Stimulated activated CD4-positive, alpha-beta T cell treated with anti-CD3 and anti-CD28 coated beads, Interleukin-15, amount 100 ng/mL, for 48 hours (primary cell): ENCODE measurements around the gene CCDC134.
A peak's percentile ranks its signal among the peaks of the same experiment; 100 is the strongest.

Experiments
- DNase-seq, 2 donors: peaks; one replicate each; pipeline ENCODE4 v3.0.0-alpha.2; 2020; ENCODE audit warnings: low read depth in 2 of 2

The CCDC134 gene

DNA sequence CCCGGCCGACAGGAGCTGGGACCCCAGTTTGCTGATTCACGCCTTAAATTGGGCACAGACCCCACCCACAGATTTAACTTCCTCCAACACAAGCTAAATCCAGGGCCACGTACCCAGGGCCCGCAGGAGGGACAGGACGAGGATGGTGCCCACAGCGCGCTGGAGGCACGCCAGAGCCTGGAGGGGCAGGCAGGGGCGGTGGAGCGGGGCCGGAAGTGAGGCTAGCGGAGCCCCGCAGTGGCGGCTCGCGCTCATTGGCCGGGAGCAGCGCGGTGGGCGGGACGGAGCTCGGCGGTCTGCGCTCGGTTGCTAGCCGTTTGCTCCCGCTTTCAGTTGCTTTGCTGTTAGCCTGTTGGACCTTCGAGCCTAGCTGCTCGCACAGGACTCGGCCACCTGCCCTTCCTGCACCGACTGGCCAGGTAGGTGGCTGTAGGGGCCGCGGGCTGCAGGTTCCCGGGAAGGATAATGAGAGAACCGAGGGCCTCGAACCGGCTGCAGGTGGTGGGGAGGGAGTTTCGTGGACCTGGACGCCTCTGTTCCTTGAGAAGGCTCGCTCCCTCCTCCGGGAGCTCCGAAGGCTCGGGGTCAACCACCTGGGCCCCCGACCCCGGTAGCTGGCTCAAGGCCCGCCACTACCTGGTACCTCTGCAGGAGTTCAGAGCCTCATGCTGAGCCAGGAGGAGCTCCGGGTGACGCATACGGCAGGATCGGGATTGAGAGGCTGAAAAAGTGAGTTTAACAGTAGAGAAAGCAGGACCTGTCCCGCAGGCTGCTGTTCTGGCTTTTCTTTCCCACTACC is at the start of gene CCDC134:
TSS of gene CCDC134 (plus strand) at position 332 of the 799 bp plus-strand sequence. CDS start 8,212 bp downstream, outside the sequence.
- DNase-seq, result peak; percentile 77 to 92

DNA sequence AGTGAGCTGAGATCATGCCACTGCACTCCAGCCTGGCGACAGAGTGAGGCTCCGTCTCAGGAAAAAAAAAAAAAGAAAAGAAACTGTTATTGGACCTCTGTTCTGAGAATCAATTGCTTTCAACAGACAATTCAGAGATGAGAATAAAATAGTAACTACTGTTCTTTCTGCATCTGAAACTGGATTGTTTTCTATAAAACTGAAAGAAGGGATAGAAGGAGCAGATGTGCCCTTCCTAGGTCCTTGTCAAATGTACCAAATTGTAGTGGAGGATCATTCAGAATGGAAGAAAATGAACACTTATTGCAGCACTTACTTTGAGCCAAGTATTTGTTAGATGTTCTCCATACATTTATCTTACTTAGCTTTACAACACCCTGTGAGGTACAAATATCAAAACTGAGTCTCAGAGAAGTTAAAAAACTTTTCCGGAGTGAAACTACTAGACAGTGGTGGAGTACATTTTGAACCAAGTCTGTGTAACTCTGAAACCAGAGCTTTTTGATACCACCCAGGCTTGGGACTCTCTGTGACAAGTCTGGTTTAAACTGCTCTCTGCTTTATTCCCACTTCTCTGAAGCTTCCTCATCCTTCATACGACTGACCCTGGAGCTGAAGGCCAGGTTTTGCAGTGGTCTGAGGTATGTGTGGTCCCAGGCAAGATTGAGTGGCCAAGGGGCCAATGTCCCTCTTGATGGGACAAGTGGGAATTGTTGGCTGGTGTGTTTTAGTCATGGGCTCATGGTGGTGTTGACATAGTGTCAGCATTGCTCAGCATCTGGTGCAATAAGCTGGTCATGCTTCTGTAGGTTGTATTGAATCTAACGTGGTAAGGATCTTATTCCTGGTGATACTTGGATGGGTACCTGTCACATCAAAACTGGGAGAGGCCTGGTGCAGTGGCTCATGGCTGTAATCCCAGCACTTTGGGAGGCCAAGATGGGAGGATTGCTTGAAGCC is 48.2 kb upstream of the CCDC134 start:
- DNase-seq, result no peak

DNA sequence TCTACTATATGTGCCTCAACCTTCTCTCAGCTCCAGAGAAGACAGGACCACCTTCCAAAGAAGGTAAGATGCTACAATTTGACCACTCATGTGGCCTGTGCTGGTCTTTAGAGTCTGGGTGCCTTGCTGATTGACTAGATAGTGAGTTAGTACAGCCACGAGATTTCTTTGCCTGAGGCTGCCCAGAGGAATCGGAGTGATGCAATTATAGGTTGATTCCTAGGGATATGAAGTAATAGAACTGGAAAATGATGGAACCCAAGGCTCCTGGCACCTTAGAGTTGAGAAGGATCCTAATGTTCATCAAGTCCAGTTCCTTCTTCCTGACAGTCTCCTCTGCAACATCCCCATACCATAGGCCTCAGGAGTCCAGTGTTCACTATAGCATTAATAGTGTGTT is 46.5 kb upstream of the CCDC134 start:
- DNase-seq, result no peak

DNA sequence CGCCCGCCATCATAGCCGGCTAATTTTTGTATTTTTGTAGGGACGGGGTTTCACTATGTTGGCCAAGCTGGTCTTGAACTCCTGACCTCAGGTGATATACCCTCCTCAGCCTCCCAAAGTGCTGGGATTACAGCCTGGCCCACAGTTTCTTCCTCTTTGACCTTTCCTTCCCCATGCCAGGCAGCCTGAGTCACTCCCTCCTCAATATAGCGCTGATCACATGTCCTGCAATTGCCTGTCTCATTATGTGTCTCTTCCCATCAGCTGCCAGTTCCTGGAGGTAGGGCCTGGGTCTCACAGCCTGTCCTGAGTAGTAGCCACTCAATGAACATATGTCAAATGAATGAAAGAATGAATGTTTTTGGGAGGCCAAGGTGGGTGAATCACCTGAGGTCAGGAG is 43.0 kb upstream of the CCDC134 start:
- DNase-seq, result no peak

DNA sequence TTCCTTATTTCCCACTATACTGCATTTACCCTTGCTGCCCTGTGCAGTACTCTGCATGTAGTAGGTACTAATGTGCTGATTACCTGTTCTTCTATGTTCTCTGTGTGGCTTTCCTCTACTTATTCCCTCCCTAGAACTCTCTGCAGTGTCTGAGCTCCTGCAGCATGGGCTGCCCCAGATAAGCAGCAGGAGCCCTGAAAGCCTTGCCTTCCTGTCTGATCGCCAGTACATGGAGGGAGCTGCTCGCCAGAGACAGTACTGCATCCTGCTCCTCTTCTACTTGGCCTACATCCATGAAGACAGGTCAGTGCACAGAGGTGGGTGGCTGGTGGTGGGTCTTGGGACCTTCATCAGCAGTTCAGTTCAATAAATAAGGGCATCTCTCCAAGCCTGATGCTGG is 42.2 kb upstream of the CCDC134 start:
- no peak for DNase-seq

DNA sequence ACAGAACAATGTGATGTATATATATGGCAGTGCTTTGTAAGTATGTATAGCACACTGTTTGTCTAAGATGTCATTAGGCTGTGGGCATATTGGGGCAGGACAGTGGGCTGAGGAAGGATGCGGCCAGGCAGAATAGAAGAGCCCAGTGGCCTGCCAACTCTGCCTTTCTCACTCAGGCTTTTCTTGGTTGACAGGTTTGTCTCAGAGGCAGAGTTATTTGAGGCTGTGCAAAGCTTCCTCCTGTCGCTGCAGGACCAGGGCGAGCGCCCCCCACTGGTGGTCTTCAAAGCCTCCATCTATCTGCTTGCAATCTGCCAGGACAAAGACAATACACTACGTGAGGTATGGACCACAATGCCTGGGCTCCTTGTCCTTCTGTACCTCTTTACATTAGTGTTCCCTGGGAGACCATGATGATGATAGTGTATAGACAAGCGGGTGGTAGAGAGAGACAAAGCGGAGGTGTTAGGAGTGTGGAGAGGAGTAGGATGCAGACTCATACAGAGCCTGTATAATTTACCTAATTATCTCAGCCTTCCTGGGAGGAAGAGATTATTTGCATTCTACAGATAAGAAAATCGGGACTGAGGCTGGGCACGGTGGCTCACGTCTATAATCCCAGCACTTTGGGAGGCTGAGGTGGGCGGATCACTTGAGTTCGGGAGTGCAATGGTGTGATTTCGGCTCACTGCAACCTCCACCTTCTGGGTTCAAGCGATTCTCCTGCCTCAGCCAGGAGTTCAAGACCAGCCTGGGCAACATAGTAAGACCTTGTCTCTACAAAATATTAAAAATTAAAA is 37.3 kb upstream of the CCDC134 start:
- DNase-seq, result peak in 1 of 2 donors; percentile 33

DNA sequence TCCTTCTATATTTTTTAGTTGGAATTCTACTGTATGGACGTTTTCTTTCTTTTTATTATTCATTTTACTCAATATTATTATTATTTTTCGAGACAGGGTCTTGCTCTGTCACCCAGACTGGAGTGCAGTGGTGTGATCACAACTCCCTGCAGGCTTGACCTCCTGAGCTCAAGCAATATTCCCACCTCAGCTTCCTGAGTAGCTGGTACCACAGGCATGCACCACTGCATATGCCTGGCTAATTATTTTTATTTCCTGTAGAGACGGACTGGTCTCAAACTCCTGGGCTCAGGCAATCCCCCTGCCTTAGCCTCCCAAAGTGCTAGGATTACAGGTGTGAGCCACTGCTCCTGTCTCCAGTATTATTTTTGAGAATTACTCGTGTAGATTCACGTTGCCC is 34.0 kb upstream of the CCDC134 start:
- DNase-seq, result no peak

DNA sequence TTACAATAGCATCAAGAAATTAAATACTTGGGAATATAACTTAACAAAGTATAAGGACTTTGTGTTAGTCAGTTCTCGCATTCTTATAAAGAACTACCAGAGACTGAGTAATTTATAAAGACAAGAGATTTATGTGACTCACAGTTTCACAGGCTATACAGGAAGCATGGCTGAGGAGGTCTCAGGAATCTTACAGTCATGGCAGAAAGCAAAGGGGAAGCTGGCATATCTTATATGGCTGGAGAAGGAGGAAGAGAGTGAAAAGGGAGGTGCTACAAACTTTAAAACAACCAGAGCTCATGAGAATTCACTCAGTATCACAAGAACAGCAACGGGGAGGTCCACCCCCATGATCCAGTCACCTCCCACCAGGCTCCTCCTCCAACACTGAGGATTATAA is 32.0 kb upstream of the CCDC134 start:
- no peak for DNase-seq

DNA sequence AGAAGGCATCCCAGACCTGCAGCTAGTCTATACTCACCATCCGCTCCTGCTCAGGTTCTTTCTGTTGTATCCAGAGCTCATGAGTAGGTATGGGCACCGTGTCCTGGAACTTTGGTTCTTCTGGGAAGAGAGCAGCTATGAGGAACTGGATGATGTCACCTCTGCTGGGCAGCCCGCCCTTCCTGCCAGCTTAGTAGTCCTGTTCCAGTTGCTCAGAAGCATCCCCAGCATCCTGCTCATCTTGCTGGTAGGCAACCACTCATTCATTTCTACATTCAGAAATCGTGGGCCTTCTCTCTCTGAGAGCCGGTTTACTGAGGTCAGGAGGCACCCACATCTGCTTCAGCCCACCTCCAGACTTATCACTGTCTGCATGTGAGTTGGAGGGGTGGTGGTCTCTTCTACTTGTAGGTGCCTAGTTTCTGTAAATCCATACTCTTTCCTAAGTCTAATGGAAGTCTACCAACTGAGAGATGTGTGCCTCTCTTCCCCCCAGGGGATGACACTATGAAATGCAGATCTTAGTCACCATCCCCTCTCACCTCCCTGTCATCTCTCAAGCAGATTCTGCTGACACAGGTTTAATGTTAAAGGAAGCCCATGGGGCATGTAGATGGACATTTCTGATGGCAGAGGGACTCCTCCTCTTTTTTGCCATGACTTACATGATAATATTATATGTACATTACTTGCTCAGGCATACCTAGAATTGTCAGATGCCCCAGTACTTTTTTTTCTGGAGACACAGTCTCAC is 29.6 kb upstream of the CCDC134 start:
- DNase-seq, result no peak

DNA sequence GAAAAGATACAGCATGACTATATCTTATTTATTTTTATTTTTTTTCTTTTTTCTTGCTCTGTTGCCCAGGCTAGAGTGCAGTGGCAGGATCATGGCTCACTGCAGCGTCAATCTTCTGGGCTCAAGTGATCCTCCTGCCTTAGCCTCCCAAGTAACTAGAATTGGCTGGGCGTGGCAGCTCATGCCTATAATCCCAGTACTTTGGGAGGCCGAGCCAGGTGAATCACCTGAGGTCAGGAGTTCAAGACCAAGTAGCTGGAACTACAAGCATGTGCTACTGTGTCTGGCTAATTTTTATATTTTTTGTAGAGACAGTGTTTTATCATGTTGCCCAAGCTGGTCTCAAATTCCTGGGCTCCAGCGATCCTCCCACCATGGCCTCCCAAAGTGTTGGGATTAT is 28.3 kb upstream of the CCDC134 start:
- no peak for DNase-seq

DNA sequence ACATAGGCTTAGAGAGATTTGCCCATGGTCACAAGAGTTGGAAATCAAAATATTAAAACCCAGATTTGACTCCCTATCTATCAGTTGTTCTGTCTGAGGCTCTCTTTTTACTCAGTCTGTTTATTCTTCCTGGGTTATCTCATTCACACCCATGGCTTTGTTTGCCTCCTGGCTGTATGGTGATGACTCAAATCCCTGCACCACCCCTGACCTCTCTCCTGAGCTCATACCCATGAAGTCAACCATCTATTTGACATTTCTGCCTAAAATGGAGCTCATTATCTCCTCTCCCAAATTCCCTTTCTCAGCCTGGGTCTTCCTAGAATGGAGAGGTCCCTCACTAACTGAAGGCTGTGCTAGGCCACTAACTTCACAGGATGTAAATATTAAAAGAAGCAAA is 27.8 kb upstream of the CCDC134 start:
- no peak for DNase-seq

DNA sequence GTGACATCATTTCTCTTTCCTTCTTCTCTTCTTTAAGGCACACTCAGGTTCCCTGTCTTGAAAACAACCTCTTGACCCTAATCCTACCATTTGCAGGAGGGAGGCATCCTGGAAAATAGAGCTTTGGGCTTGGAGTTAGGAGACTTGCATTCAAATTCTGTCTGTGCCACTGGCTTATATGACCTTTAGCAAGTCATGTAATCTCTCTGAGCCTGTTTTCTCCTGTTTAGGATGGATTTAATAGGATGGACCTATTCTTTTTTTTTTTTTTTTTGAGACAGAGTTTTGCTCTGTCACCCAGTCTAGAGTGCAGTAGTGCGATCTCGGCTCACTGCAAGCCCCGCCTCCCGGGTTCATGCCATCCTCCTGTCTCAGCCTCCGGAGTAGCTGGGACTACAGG is 25.1 kb upstream of the CCDC134 start:
- DNase-seq, result no peak

DNA sequence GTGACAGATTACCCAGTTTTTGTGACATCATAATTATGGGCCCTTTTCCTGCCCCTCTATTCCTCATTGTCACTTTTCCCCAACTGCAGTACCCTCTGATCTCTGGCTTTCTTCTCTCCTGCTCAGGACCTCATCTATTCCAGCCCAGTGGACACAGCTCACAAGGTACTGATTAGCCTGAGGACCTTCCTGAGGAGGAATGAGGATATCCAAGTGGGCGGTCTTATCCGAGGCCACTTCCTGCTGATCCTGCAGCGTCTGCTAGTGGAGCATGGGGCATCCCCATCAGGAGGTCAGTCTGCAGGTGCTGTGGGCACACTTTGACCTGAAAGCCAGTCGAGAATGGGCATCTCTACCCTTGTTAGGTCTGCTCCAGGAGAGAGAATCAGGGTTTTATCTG is 24.5 kb upstream of the CCDC134 start:
- no peak for DNase-seq

DNA sequence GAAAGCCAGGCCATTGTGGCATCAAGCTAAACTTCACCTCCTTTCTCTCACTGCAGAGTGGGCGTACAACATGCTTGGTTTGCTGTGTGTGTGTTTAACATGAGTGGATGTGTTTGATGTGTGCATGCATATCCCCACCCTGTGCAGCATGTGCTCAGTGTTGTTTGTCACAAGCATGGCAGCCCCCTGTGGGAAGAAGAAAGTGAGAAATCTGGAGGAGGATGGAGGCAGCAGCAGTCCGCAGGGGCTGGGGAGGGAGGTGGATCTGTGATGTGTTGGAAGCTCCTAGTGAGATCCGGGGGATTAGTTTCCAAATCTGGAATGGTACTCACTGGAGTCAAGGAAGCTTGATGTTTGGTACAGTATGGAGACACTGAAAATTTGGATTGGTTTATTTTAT is 24.1 kb upstream of the CCDC134 start:
- DNase-seq, result no peak

DNA sequence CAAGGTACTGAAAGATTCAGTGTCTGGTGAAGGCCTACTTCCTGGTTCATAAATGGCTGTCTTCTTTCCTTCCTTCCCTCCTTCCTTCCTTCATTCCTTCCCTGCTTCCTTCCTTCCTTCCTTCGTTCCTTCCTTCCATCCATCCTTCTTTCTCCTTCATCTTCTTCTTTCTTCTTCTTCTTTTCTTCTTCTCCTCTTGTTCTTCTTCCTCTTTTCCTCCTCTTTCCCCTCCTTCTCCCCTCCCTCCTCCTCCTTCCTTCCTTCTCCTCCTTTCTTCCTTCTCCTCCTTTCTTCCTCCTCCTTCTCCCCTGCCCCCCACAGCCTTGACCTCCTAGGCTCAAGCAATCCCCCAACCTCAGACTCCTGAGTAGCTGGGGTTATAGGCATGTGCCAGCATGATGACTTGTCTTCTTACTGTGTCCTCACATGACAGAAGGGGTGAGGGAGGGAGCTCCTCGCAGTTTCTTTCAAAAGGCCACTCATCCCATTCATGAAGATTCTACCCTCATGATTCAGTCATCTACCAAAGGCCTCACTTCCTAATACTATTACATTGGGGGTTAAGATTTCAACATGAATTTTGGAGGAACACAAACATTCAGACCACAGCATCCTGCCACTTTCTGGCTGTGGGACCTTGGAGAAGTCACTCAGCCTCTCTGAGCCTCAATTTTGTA is 22.6 kb upstream of the CCDC134 start:
- DNase-seq, result no peak

DNA sequence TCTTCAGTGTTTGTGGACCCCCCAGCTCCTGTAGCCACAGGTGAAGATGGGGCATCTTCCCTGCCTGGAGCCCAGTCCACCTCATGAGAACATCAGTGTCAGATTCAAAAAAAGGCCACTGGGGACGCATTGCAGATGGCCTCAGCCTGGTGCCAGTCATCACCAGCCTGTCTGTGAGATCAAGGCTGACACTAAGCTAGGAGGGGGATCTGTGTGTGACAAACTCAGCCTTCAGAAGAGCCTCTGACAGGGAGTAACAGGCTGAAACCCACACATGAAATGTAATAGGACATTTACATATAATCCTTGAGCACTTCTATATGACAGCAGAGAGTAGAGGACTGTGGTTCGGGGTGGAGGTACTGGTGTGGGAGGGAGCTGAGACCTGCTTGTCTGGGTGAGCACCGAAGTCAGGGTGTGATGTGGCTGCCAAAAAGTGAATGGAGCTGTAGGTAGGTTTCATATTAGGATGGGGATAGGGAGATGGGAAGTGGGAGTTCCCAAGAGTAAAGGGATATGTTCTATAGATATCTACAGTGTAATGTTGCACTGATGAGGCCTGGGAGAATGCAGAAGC is 20.5 kb upstream of the CCDC134 start:
- DNase-seq, result peak in 1 of 2 donors; percentile 15

DNA sequence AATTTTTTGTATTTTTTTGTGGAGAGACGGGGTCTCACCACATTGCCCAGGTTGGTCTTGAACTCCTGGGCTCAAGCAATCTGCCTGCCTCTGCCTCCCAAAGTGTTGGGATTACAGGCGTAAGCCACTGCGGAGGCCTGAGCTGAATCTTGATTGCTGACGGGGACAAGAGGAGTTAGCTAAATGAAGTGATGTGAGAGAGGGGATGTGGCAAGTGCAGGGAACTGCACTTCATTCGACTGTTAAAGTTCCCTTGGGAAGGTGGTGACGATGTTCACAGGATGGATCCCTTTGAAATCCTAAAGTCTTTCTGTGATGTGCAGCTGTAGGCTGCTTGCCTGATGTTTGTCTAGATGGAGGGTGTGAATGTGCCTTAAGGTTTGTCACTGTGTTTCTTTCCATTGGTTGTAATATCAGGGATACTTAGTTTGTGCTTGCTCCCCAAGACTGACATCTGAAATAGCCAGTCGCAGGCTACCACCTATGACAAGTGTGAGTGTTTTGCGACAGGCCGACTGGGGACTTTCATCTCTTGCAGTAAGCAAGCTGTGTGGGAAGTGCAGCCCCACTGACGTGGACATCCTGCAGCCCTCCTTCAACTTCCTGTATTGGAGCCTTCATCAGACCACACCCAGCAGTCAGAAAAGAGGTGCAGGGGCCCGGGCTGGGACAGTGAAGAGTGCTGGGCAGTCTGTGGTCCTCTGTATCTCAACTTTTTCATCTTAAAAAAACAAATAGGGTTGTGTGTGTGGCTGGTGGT is 19.6 kb upstream of the CCDC134 start:
- DNase-seq, result peak; percentile 86 to 91

DNA sequence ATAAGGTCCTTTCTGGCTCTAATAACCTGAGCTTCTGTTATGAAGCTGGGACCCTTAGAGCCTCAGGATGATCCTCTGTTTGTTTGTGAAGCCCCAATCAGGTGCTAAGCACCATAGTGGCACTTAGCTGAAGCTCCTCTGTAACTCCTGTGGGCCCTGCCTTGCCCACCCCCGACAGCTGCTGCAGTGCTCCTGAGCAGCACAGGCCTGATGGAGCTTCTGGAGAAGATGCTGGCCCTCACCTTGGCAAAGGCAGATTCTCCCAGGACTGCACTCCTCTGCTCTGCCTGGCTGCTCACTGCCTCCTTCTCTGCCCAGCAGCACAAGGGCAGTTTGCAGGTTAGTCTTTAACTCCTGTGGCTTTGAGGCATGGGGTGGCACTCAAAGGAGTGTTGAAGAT is 19.0 kb upstream of the CCDC134 start:
- DNase-seq, result no peak

DNA sequence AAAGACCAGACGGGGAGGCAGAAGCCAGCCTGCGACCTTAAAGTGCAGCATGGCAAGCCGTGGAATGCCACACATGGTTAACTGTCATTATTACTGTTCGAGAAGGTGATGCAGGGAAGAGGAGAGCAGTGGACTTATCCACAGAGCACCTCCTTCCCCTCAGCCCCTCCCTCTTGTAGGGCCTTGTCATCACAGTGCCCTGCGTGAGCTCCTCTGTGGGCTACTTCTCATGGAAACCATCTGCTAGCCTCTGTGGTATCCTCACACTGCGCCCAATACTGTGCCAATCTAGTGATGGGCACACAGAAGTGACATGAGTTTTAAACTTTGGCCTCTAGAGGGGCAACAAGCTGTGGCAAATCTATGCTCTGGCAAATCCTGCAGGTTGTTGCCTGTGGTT is 18.2 kb upstream of the CCDC134 start:
- peak in 1 of 2 donors; percentile 18 for DNase-seq

DNA sequence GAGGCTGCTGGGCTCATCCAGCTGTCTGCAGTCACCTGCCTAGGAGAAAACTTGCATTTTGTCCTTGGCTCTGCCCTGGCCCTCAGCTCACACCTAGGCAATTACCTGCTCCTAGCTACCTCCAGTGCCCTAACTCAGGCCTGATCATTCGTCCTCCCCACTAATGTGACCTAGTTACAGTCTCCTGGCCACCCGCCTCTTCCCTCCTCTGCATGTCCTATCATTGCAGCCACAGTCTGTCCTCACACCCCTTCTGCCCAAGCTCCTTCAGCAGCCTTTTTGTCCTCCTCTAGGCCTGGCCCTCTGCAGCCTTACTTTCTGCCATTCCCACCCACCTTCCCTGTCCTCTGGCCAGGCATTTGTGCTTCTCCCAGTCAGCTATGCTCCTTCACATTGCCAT is 17.7 kb upstream of the CCDC134 start:
- no peak for DNase-seq
